ENCODE measurements around the gene DLG2. TPM values are rescaled to one million over a fixed set of nuclear protein-coding genes. Genes with fewer than 3 reads are reported as not detected.

Gene DLG2
- total RNA-seq, 1 donor from 2014 or later = 0.17 TPM

- no peak for DNase-seq (ENCODE audit: low read depth)
- H3K4me3 ChIP-seq (ENCODE audit: low read depth, low read length) = no peak overlapping the region
- TF ChIP-seq CTCF (conservative IDR thresholded peaks at IDR 0.05; ENCODE audit: low read depth, low read length) = no peak
Observed at GRCh38 chr11:83726316-83726715, 1900.8 kb downstream of the DLG2 start.

- no peak for DNase-seq (ENCODE audit: low read depth)
- no peak for TF ChIP-seq CTCF (conservative IDR thresholded peaks at IDR 0.05; ENCODE audit: low read depth, low read length)
- H3K4me3 ChIP-seq (ENCODE audit: low read depth, low read length) = no peak overlapping the region
Observed at GRCh38 chr11:83725728-83726127, 1901.4 kb downstream of the DLG2 start.

GRCh38 chr11:83725269-83725560 is 1901.9 kb downstream of the DLG2 start:
- no peak for TF ChIP-seq CTCF (conservative IDR thresholded peaks at IDR 0.05; ENCODE audit: low read depth, low read length)
- H3K4me3 ChIP-seq (ENCODE audit: low read depth, low read length) = no peak overlapping the region

GRCh38 chr11:83723999-83724398 is 1903.1 kb downstream of the DLG2 start:
- peak overlapping the region; percentile 46 for H3K4me3 ChIP-seq (ENCODE audit: low read depth, low read length)
- peak; percentile 65 for TF ChIP-seq CTCF (conservative IDR thresholded peaks at IDR 0.05; ENCODE audit: low read depth, low read length)
- peak; percentile 26 for DNase-seq (ENCODE audit: low read depth)

More at GRCh38 chr11:83725269-83725560, 1901.9 kb downstream of the DLG2 start:
- DNase-seq (ENCODE audit: low read depth) = no peak

- no peak for DNase-seq (ENCODE audit: low read depth)
- H3K4me3 ChIP-seq (ENCODE audit: low read depth, low read length) = no peak overlapping the region
- TF ChIP-seq CTCF (conservative IDR thresholded peaks at IDR 0.05; ENCODE audit: low read depth, low read length) = no peak
Observed at GRCh38 chr11:83722392-83723119, 1904.6 kb downstream of the DLG2 start.

GRCh38 chr11:83721263-83721662 is 1905.9 kb downstream of the DLG2 start:
- DNase-seq (ENCODE audit: low read depth) = peak; percentile 60
- no peak overlapping the region for H3K4me3 ChIP-seq (ENCODE audit: low read depth, low read length)
- no peak for TF ChIP-seq CTCF (conservative IDR thresholded peaks at IDR 0.05; ENCODE audit: low read depth, low read length)

GRCh38 chr11:83720675-83721074 is 1906.5 kb downstream of the DLG2 start:
- TF ChIP-seq CTCF (conservative IDR thresholded peaks at IDR 0.05; ENCODE audit: low read depth, low read length) = no peak
- DNase-seq (ENCODE audit: low read depth) = no peak
- no peak overlapping the region for H3K4me3 ChIP-seq (ENCODE audit: low read depth, low read length)

Data from epithelial cell of proximal tubule (primary cell).